NCI-H146 treated with DMSO at 0.1 percent for 48 hours (cell line): ENCODE data around the gene PCDHB3.
"Not testable (repeated sequence)": the region's sequence is repeated elsewhere in the genome, so short reads cannot be mapped to it uniquely, and the experiment has no call there.

ENCODE experiments used
- DNase-seq: peaks from one replicate; lab custom pipeline; 2025; ENCODE audit not compliant: unreplicated experiment; lab: John Stamatoyannopoulos, UW

Gene PCDHB3

GRCh38 chr5:141135718-141136266 lies 35.5 kb downstream of the PCDHB3 start:
- no peak for DNase-seq

GRCh38 chr5:141137346-141137745 lies 37.1 kb downstream of the PCDHB3 start:
- DNase-seq = not testable (repeated sequence)

- DNase-seq = no peak
Observed at GRCh38 chr5:141149812-141150211, 49.5 kb downstream of the PCDHB3 start, which contains the start of gene PCDHB6. TSS of gene PCDHB6 (plus strand) at chr5:141150057. CDS start at chr5:141150258, 201 bp downstream.

- DNase-seq = no peak
Observed at GRCh38 chr5:141150224-141150992, 50.1 kb downstream of the PCDHB3 start.

- DNase-seq = no peak
Observed at GRCh38 chr5:141150993-141151325, 50.7 kb downstream of the PCDHB3 start.

- DNase-seq = not testable (repeated sequence)
Observed at GRCh38 chr5:141151632-141152031, 51.4 kb downstream of the PCDHB3 start.

- not testable (repeated sequence) for DNase-seq
Observed at GRCh38 chr5:141152096-141152495, 51.8 kb downstream of the PCDHB3 start.
